ENCODE data around the gene HMGXB3.

The HMGXB3 gene, protein sequence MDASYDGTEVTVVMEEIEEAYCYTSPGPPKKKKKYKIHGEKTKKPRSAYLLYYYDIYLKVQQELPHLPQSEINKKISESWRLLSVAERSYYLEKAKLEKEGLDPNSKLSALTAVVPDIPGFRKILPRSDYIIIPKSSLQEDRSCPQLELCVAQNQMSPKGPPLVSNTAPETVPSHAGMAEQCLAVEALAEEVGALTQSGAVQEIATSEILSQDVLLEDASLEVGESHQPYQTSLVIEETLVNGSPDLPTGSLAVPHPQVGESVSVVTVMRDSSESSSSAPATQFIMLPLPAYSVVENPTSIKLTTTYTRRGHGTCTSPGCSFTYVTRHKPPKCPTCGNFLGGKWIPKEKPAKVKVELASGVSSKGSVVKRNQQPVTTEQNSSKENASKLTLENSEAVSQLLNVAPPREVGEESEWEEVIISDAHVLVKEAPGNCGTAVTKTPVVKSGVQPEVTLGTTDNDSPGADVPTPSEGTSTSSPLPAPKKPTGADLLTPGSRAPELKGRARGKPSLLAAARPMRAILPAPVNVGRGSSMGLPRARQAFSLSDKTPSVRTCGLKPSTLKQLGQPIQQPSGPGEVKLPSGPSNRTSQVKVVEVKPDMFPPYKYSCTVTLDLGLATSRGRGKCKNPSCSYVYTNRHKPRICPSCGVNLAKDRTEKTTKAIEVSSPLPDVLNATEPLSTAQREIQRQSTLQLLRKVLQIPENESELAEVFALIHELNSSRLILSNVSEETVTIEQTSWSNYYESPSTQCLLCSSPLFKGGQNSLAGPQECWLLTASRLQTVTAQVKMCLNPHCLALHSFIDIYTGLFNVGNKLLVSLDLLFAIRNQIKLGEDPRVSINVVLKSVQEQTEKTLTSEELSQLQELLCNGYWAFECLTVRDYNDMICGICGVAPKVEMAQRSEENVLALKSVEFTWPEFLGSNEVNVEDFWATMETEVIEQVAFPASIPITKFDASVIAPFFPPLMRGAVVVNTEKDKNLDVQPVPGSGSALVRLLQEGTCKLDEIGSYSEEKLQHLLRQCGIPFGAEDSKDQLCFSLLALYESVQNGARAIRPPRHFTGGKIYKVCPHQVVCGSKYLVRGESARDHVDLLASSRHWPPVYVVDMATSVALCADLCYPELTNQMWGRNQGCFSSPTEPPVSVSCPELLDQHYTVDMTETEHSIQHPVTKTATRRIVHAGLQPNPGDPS (N-terminal part only)

DNA sequence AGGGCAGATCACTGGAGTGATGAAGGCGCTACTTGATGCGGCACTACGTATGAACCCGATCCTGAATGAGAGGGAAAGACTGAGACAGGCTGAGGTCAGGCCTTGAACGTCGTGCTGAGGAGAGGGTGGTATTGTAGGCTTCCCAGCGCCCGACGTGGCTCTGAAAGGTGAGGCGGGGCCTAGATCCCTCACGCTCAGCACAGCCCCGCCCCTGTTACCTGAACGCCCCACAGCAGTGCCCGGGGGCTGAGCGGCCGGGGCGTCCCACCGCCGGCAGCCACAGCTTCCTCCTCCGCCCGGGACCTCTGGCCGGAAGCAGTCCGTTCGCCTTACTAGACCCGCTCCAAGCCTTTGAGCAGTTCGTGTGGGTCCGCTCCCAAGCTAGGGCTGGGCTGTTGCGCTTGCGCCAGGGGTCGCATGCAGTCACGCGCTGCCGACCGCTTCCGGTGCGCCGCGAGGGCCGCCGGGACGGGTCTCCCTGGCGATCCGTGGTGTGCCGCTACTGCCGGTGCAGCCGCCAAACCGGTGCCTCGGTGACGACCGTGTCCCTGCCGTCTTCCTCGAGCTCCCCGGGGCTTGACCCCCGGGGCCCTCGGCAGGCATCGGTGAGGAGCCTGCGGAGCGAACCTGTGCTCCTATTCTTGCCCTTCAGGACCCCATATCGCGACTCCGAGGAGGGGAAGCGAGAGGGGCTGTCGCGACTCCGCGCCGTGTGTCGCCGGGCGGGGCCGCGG lies at the start of gene HMGXB3, which contains the start of gene TIGD6:
Gene HMGXB3 (plus strand): TSS at position 484 of the 734 bp plus-strand sequence. CDS start 4,114 bp downstream, outside the sequence.
Gene TIGD6 (minus strand): TSS at position 399 of the 734 bp plus-strand sequence. CDS start 4,306 bp downstream, outside the sequence.
- DNase-seq (ENCODE audit: low read depth in 3 of 3), result peak; percentile 58 to 78 (median 61)

DNA sequence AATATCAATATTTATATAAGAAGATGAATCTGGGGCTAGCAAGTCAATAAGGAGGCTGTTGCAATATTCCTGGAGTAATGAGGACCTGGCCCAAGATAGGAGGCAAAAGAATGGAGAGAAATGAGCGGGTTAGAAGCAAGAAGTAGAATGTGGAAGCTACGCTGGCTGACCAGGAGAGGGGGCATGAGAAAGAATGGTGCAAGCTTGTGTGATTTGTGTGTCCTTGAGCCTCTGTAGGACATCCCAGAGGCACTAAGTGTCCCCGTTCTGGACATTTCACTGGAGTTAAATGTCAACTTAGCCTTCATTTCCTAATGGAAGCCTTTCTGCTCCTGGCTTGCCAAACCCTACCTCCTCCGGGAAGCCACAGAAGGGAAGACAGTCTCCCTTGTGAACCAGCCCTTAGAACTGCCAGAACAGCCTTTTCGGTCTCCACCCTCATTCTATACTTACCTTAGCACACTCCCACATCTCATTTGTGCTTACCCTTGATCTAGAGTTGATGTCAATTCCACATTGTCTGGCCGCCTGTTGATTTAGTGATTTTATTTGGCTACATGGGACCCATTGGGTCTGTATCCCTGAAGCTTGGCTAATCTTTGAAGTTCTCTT lies 49.3 kb upstream of the HMGXB3 start:
- no peak for DNase-seq (ENCODE audit: low read depth in 3 of 3)

DNA sequence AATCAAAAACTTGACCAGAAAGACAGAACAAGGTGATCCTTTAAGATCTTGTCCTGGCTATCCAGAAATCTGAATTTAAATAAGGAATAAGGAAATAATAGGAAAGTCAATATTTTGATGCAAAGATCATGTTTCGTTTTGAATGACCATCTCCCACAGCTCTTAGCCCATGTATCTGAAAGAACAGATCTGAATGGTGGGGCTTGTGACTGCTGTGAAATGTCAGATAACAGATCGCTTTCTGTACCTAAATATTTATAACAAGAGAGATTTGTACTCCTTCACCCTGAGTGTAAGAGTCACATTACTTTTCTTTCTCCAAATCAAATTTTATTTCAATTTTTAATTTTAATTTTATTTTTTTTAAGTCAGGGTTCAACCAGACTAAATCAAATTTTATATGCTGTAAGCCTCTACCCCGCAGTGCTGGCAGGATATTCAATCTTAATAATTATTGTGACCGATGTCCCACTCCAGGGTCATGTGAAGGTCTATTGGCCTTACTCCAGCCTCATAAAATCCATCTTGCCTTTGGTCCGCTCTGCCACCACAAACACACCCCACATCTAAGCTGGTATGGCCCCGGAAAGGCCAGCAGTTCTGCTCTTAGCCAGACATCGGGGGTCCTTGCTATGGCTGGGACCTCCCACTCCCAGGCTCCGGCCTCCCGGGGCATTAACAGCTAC lies 47.0 kb upstream of the HMGXB3 start:
- DNase-seq (ENCODE audit: low read depth in 3 of 3), result no peak

DNA sequence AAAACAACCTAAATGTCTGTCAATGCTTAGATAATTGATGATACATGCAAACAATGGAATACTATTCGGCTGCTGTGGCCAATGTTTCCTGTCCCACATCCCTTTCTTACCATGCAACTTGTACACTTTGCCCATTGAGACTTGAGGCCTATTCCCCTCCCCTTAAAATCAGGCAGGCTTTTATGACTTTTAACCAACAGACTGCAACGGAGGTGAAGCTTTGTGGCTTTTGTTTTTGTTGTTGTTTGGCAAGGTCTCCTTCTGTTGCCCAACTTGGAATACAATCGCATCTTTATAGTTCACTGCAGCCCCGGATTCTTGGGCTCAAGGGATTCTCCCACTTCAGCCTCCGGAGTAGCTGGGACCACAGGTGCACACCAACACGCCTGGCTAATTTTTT lies 45.7 kb upstream of the HMGXB3 start:
- DNase-seq (ENCODE audit: low read depth in 3 of 3), result no peak

DNA sequence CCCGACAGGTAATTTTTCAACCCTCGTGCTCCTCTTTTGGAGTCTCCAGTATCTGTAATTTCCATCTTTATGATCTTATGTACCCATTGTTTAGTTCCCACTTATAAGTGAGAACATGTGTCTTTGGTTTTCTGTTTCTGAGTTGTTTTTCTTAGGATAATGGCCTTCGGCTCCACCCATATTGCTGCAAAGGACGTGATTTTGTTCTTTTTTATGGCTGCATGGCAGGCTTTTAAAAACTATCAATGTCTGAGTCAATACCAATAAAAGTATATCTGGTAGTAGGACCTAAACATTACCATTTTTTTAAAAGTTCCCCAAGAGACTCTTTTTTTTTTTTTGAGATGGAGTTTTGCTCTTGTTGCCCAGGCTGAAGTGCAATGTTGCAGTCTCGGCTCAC lies 43.9 kb upstream of the HMGXB3 start:
- no peak for DNase-seq (ENCODE audit: low read depth in 3 of 3)

DNA sequence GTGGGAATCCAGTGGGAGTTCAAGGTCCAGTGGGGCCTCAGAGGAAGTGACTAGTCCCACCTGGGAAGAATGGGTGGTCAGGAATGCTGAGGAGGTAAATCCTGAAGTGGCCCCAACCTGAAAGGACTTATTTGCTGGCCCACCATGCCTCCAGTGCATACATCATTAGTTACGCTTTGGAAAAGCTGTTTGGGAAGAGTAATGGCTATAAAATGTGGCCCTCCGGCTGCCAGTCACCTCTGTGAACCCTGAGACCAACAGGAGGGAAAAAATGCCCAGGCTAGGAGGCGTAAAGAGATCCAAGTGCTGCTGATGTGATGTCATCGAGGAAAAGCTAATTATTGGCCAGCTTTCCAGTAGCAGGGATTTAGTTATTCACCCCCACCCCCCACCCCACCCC lies 42.7 kb upstream of the HMGXB3 start:
- DNase-seq (ENCODE audit: low read depth in 3 of 3), result no peak

DNA sequence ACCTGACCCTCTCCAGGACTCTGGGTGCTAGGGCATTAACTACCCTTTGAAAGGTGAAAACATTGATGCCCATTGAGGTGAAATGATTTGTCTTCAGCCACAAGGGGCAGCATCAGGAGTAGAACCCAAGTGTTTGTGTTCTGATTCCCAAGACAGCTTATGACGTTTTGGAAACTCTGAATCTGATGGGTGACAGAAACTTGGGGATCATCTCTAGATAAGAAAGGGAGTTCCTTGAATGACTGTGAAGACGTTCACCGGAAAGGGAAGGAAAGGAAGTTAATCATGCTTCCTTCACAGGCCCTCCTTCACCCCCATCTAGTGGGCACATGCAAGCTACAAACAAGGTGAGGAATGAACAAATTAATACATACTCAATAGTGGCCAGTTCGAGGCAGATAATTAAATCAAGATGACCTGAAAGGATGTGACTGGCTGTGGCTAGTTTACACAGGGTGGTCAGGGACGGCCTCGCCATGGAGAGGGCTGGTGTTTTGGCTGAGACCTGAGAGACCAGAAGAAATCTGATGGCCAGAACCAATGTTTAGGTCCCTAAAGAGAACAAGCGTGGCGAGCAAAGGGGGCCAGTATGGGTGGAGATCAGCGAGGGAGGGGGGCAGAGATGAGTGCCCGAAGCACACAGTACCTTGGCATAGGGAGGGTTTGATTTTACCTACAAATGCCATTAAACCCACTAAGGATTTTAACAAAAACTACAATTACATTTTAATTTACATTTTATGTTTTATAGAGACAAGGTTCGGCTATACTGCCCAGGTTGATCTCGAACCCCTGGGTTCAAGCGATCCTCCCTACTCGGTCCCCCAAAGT lies 40.9 kb upstream of the HMGXB3 start:
- peak in 2 of 3 experiments; percentile 19 to 29 for DNase-seq (ENCODE audit: low read depth in 3 of 3)

DNA sequence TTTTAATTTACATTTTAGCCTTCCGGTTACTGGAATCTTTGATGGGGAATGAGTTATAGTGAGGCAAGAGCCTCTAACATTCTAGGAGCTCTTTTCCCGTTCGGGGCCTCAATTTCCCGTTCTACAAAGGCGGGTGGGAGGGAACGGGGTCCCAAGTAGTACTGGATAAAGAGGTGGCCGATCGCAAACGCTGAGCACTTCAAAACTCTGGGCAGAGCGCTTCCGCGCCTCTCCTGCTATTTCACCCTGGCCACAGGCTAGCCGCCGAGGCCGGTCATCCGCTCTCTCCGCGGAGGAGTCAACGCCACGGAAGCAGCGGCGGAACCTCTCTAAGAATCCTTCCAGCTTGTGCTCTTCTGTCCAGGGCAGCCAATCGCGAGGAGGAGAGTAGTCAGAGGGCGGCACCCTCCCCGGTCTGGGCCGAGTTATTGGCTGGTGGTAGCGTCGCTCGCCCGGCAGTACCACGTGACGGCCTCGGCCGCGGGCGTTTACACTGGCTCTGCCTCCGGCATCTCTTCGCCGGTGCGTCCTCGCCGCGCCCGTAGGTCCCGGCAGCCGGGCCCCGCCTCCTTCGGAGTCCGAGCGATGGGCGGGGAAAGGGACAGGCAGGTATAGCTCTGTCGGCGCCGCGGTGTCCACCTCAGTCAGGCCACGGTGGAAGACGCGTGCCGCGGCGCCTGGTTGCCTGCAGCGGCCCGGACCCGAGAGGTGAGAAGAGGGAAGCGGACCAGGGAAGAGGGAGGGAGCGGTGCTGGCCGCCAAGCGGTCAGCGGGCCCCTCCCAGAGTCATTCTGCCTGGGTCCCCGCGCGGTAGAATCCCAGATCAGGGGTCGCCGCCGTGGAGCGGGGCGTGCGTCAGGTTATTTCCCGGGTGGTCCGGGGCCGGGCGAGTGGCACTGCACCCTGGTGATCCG lies 40.0 kb upstream of the HMGXB3 start, which contains the start of gene SLC26A2:
Gene SLC26A2 (plus strand): TSS at position 487 of the 914 bp plus-strand sequence. CDS start 16,895 bp downstream, outside the sequence.
- DNase-seq (ENCODE audit: low read depth in 3 of 3), result peak; percentile 83 to 90 (median 90)

DNA sequence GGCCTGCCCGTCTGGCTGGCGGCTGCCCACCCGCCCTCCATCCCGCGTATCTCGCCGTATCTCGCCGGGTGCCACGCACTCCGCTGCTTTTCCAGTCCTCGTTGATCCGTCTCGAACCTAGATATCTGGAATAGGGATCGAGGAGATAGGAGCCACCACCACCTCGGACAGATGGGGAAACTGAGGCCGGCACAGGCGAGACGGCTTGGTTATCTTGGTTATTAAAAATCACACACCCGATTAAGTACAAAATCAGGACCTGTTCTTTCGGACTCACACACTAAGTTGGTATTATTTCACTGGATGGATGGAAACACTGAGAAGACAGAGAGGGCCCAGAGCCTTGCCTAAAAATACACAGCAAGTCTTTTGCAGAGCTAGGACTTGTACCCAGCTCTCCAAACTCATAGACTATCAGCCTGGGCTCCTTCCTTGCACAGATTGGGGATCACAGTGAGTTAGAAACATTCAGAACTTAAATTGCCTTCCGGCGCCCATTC lies 39.3 kb upstream of the HMGXB3 start:
- DNase-seq (ENCODE audit: low read depth in 3 of 3), result no peak

DNA sequence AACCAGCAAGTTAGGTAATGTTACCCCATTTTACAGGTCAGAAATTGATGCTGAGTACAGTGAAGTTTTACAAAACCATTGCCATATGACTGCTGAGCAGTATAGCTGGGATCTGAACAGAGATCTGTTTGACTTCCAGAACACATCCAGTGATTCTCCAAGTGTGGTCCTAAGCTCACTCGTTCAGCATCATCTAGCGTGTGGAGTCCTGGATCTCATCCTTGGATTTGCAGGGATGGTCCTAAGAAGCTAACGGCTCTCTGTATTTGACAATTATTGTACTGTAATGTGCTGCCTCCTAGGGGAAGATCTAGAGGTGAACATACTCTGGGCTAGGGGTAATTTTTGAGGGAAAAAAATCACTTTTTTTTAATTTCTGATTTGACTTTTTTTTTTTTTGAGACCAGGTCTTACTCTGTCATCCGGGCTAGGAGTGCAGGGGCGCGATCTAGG lies 38.6 kb upstream of the HMGXB3 start:
- no peak for DNase-seq (ENCODE audit: low read depth in 3 of 3)

DNA sequence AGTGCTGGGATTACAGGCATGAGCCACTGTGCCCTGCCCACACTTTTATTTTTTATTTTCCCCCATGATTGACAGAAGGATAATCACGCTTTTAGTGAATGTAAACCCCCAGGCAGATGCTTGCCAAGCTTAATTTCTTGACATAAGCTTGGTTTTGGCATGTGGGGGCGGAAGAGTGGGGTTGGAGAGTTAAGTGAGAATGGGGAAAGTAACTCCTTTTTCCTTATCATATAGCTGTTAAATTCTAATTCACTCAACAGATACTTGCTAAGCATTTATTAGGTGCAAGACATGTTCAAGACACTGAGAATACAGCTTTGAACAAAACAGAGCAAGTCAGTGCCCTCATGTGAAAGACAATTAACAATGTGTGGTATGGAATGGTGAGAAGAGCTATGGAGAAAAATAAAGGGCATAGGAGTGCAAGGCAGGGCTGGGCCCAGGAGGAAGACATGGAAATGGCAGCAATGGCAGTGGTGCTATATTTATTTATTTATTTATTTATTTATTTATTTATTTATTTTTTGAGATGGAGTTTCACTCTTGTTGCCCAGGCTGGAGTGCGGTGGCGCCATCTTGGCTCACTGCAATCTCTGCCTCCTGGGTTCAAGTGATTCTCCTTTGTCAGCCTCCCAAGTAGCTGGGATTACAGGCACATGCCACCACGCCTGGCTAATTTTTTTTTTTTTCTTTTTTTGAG lies 37.8 kb upstream of the HMGXB3 start:
- no peak for DNase-seq (ENCODE audit: low read depth in 3 of 3)

DNA sequence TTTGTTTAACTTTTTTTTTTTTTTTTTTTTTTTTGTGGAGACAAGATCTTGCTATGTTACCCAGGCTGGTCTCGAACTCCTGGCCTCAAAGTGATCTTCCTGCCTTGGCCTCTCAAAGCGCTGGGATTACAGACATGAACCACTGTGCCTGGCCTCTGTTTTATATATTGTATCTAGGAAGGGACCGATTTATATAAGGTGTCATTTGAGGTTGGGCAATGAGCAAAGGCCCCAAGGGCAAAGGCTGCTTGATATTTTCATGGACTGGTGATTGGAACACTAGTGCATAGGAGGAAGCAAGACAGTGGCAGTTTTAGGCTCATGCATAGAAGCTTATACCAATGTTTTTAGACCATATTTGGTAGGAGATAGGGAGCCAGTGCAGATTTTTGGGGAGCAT lies 36.8 kb upstream of the HMGXB3 start:
- DNase-seq (ENCODE audit: low read depth in 3 of 3), result no peak

DNA sequence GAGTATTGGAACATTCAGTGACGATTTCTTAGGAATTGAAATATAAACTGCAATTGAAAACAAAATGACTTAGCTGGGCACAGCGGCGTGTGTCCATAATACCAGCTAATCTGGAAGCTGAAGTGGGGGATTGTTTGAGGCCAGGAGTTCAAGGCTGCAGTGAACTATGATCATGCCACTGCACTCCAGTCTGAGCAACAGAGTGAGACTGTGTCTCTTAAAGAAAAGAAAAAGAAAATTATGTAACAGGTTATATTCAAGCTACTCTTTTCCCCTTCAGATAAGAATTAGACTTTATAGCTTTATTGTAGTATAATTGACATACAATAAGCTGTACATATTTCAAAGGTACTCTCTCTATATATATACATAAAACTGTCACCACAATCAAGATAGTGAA lies 33.6 kb upstream of the HMGXB3 start:
- no peak for DNase-seq (ENCODE audit: low read depth in 3 of 3)

DNA sequence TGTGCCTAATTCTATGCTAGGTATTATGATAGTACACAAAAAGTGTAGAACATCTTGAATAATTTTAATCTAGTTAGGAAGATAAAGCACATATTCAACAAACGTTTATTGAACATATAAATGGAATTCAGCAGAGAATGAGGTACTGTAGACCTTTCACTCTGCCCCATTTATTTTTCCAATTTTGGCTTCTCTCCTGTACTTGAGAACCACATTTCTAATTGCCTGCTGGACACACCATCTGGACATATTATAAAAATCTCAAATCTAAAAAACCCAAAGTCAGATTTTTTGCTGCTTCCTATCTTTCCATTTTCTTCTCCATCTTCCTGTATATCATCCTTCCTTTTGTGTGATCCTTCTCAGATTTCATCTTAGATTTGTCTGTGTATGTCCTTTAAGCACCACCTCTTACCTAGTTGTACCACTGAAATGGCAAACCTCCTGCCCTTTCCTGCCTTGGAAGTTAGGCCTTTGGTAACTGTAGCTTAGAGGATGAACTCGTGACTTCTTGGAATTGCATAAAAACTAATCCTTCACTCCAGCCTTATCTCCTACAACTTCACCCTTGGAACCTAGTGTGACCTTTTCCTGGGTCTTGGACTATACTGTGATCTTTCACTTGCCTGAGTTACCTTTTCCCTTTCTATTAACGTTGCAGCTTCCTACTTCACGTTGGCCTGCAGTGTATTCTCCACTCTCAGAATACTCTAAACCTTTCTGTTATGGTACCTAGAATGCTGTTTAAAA lies 31.2 kb upstream of the HMGXB3 start:
- DNase-seq (ENCODE audit: low read depth in 3 of 3), result no peak

DNA sequence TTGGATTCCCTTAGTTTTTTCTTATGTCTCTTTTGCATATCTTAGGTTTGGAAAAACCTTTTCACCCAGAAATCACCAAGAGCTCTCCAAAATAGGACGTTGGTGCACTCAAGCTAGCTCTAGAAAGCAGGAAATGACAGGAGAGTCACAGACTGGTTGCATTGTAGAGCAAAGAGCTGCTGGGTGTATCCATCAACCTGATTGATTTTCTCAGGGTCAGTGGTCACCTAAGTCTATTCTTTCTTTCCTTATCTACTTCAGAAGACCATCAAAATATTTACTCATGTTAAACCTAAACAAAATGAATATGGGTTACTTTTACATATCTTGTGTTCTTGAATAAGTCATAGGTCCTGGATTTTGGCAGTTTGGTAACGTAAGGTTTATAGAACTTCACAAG lies 25.1 kb upstream of the HMGXB3 start:
- no peak for DNase-seq (ENCODE audit: low read depth in 3 of 3)

DNA sequence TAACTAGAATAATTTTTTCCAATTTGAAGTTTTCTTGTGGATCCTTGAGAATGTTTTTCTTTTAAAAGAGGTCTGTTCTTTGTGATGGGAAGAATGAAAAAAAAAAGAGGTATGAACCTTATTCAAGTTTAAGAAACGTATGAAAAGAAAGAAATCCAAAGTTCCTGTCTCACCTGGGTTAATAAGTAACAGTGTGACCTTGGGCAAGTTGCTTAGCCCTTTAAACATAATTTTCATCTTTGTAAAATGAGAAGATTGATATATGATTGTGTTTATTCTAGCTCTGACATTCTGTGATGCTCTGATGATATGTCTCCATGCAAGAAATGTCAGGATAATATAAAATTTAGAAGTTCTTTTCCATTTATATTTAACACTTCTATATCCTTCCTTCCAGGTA lies 20.6 kb upstream of the HMGXB3 start:
- DNase-seq (ENCODE audit: low read depth in 3 of 3), result no peak

Data from stimulated activated CD4-positive, alpha-beta T cell treated with anti-CD3 and anti-CD28 coated beads, TNF-alpha, amount 100 ng/mL, for 4 hours (primary cell).